Activated CD4-positive, alpha-beta T cell treated with anti-CD3 and anti-CD28 coated beads, Interleukin-2, amount 50 U/mL, for 1 hour (primary cell): ENCODE data around the gene FRMD1.
"Not testable (repeated sequence)": the region's sequence is repeated elsewhere in the genome, so short reads cannot be mapped to it uniquely, and the experiment has no call there.

Experiments
- DNase-seq: peaks from one replicate; pipeline ENCODE4 v3.0.0-alpha.2; 2020

FRMD1 gene

GRCh38 chr6:168093634-168094033, 14.6 kb upstream of the FRMD1 start:
- DNase-seq = no peak

- DNase-seq = no peak
These were observed 14.1 kb upstream of the FRMD1 start for GRCh38 chr6:168093071-168093505.

GRCh38 chr6:168092541-168092940, 13.5 kb upstream of the FRMD1 start:
- DNase-seq = no peak

- DNase-seq = no peak
These were observed 12.6 kb upstream of the FRMD1 start for GRCh38 chr6:168091381-168092264.

GRCh38 chr6:168090706-168091105, 11.7 kb upstream of the FRMD1 start:
- no peak for DNase-seq

- DNase-seq = no peak
These were observed 11.2 kb upstream of the FRMD1 start for GRCh38 chr6:168090064-168090690.

GRCh38 chr6:168089186-168090063, 10.4 kb upstream of the FRMD1 start:
- DNase-seq = no peak

GRCh38 chr6:168088161-168089053, 9.4 kb upstream of the FRMD1 start:
- DNase-seq = no peak

- no peak for DNase-seq
These were observed 8.6 kb upstream of the FRMD1 start for GRCh38 chr6:168087436-168088160.

GRCh38 chr6:168086616-168087015, 7.6 kb upstream of the FRMD1 start:
- DNase-seq = no peak

GRCh38 chr6:168086066-168086465, 7.1 kb upstream of the FRMD1 start:
- DNase-seq = no peak

- DNase-seq = no peak
These were observed 5.6 kb upstream of the FRMD1 start for GRCh38 chr6:168084465-168085160.

GRCh38 chr6:168083514-168083885, 4.5 kb upstream of the FRMD1 start:
- no peak for DNase-seq

GRCh38 chr6:168082860-168083513, 4.0 kb upstream of the FRMD1 start:
- DNase-seq = no peak

- DNase-seq = no peak
These were observed 3.0 kb upstream of the FRMD1 start for GRCh38 chr6:168081858-168082546.

- no peak for DNase-seq
These were observed 1.5 kb upstream of the FRMD1 start for GRCh38 chr6:168080393-168081077.

GRCh38 chr6:168078175-168078942, 653 bp downstream of the FRMD1 start:
- no peak for DNase-seq

GRCh38 chr6:168077401-168077800, 1.6 kb downstream of the FRMD1 start:
- not testable (repeated sequence) for DNase-seq
